ENCODE measurements around the gene ATXN7L1. TPM values are rescaled to one million over a fixed set of nuclear protein-coding genes. Genes with fewer than 3 reads are reported as not detected.
A peak's percentile ranks its signal among the peaks of the same experiment; 100 is the strongest.

The ATXN7L1 gene
- total RNA-seq, 1 experiment from 2014 or later, result 24.3 TPM

GRCh38 chr7:105682341-105683060 lies 193.9 kb downstream of the ATXN7L1 start:
- Histone ChIP-seq H2AK5ac (ENCODE audit: insufficient read length, low read length) (no peak overlapping the region), H4K91ac (ENCODE audit: insufficient read length, low read depth, low read length) (no peak overlapping the region), H2BK12ac (ENCODE audit: insufficient read length, low read depth, low read length) (no peak overlapping the region), H3K79me1 (ENCODE audit: insufficient read depth, low read depth, low read length, poor library complexity, severe bottlenecking) (no peaks in the 10 kb centered on the region), H2AFZ (ENCODE audit: low read length) (no peak overlapping the region), H2BK20ac (ENCODE audit: low read depth, low read length, poor library complexity, severe bottlenecking) (no peak overlapping the region), H4K20me1 (ENCODE audit: control insufficient read depth, insufficient read depth, insufficient read length) (no peaks in the 10 kb centered on the region), H2BK120ac (ENCODE audit: low read depth, low read length, poor library complexity, severe bottlenecking) (no peak overlapping the region), H3K9me3 (ENCODE audit: control insufficient read depth, low read depth, low read length) (no peaks in the 10 kb centered on the region), H3K4ac (ENCODE audit: low read depth, low read length) (no peak overlapping the region), H2BK15ac (ENCODE audit: low read depth, low read length) (no peak overlapping the region), H3K23me2 (ENCODE audit: insufficient read length, low read depth, low read length, poor library complexity, severe bottlenecking) (no peaks in the 10 kb centered on the region), H3K18ac (ENCODE audit: insufficient read length, low read depth, low read length) (no peak overlapping the region), H3K23ac (ENCODE audit: insufficient read length, low read depth, low read length) (no peak overlapping the region), H3K4me1 (ENCODE audit: insufficient read depth, low read length) (peaks cover 11% of the 10 kb centered on the region; the same call in 1 of the 2 replicates), H3K27ac (ENCODE audit: insufficient read length, low read depth, low read length) (no peak overlapping the region), H3K79me2 (ENCODE audit: insufficient read depth, low read length) (peaks cover 3% of the 10 kb centered on the region; the same call in 1 of the 2 replicates), H2BK5ac (ENCODE audit: insufficient read length, low read length) (no peak overlapping the region), H3T11ph (ENCODE audit: low read length) (no peak overlapping the region), H4K8ac (replicated peaks; ENCODE audit: insufficient read length, low read depth, low read length) (no peak overlapping the region), H3K27me3 (ENCODE audit: insufficient read depth, low read length) (no peaks in the 10 kb centered on the region), H3K9ac (ENCODE audit: extremely low read depth, insufficient read length, low read length) (no peak overlapping the region), H3K14ac (ENCODE audit: insufficient read depth, low read length) (no peak overlapping the region), H3K56ac (ENCODE audit: insufficient read length, low read depth, low read length) (no peak overlapping the region), H3K4me2 (ENCODE audit: insufficient read depth, insufficient read length, low read length) (no peak overlapping the region), H4K5ac (ENCODE audit: insufficient read length, low read depth, low read length) (no peak overlapping the region)
- Mint-ChIP-seq H3K27ac (peak overlapping the region in 1 of 3 experiments; percentile 42; a peak in 1 of 7 replicates), H3K9me3 (no peaks in the 10 kb centered on the region), H3K4me3 (no peak overlapping the region), H3K36me3 (ENCODE audit: insufficient read depth in 1 of 3, low read depth in 3 of 3) (peaks cover 4 to 7% (median 7%) of the 10 kb centered on the region in 3 experiments; a peak in 4 of 7 replicates), H3K4me1 (peaks cover 50 to 57% of the 10 kb centered on the region in 2 experiments), H3K27me3 (ENCODE audit: low read depth) (no peaks in the 10 kb centered on the region)
- DNase-seq, result no peak
- TF ChIP-seq CTCF (conservative IDR thresholded peaks at IDR 0.05), result no peak
- no CpG with 5 or more reads among the region's 2 CpGs for WGBS (ENCODE audit: extremely low coverage, insufficient read length, low lambda C conversion rate)
